ENCODE results near the gene TEX11.

DNA sequence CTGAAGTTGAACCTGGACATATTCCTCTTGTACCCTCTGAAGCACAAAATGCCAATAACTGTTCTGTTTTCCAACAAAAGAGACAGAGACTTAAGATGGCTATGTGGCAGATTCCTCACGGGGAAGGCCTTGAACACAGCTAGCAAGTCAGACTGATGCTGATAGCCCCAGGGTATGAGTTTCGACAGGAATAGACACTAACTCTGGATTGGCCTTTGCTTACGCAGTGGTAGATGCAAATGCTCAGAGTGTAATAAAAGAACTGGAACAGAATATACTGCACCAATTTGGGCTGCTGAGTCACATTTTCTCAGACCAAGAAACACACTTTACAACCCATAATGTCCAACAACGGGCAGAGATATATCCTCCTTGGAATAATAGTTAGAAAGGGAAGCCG, 290.0 kb downstream of the TEX11 start:
- TF ChIP-seq, protein P1, sequence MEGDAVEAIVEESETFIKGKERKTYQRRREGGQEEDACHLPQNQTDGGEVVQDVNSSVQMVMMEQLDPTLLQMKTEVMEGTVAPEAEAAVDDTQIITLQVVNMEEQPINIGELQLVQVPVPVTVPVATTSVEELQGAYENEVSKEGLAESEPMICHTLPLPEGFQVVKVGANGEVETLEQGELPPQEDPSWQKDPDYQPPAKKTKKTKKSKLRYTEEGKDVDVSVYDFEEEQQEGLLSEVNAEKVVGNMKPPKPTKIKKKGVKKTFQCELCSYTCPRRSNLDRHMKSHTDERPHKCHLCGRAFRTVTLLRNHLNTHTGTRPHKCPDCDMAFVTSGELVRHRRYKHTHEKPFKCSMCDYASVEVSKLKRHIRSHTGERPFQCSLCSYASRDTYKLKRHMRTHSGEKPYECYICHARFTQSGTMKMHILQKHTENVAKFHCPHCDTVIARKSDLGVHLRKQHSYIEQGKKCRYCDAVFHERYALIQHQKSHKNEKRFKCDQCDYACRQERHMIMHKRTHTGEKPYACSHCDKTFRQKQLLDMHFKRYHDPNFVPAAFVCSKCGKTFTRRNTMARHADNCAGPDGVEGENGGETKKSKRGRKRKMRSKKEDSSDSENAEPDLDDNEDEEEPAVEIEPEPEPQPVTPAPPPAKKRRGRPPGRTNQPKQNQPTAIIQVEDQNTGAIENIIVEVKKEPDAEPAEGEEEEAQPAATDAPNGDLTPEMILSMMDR (IDR thresholded peaks at IDR 0.05; ENCODE audit: low read depth, low read length), result no peak
- no peak for TF ChIP-seq POLR2A (IDR thresholded peaks at IDR 0.05; ENCODE audit: extremely low read depth, insufficient read length)

All from NB4 (cell line).